ENCODE results near the gene AKR1E2.
"Not testable (repeated sequence)": the region's sequence is repeated elsewhere in the genome, so short reads cannot be mapped to it uniquely, and the experiment has no call there.

AKR1E2 gene

GRCh38 chr10:4809156-4809555 lies 16.9 kb upstream of the AKR1E2 start:
- FAIRE-seq (no peak), DNase-seq (ENCODE audit: insufficient read length, low spot score) (no peak)
- TF ChIP-seq POU2F2 (IDR thresholded peaks at IDR 0.05; ENCODE audit: low read depth, low read length) (no peak), POLR2A (IDR thresholded peaks at IDR 0.05; ENCODE audit: low read depth, low read length) (no peak), PAX5 (IDR thresholded peaks at IDR 0.05; ENCODE audit: insufficient read depth, low read length, severe bottlenecking) (no peak), TAF1 (IDR thresholded peaks at IDR 0.05; ENCODE audit: low read depth, low read length) (no peak), SPI1 (IDR thresholded peaks at IDR 0.05; ENCODE audit: low read depth, low read length) (no peak), POLR2AphosphoS5 (IDR thresholded peaks at IDR 0.05; ENCODE audit: low read depth, low read length) (no peak)

GRCh38 chr10:4810092-4810491 lies 15.9 kb upstream of the AKR1E2 start:
- TF ChIP-seq POU2F2 (IDR thresholded peaks at IDR 0.05; ENCODE audit: low read depth, low read length) (no peak), TAF1 (IDR thresholded peaks at IDR 0.05; ENCODE audit: low read depth, low read length) (no peak), PAX5 (IDR thresholded peaks at IDR 0.05; ENCODE audit: insufficient read depth, low read length, severe bottlenecking) (no peak), POLR2AphosphoS5 (IDR thresholded peaks at IDR 0.05; ENCODE audit: low read depth, low read length) (no peak), POLR2A (IDR thresholded peaks at IDR 0.05; ENCODE audit: low read depth, low read length) (no peak), SPI1 (IDR thresholded peaks at IDR 0.05; ENCODE audit: low read depth, low read length) (no peak)
- no peak for FAIRE-seq
- DNase-seq (ENCODE audit: insufficient read length, low spot score): no peak

GRCh38 chr10:4812046-4812445 lies 14.0 kb upstream of the AKR1E2 start:
- no peak for DNase-seq (ENCODE audit: insufficient read length, low spot score)
- TF ChIP-seq SPI1 (IDR thresholded peaks at IDR 0.05; ENCODE audit: low read depth, low read length) (no peak), POLR2AphosphoS5 (IDR thresholded peaks at IDR 0.05; ENCODE audit: low read depth, low read length) (no peak), TAF1 (IDR thresholded peaks at IDR 0.05; ENCODE audit: low read depth, low read length) (no peak), POLR2A (IDR thresholded peaks at IDR 0.05; ENCODE audit: low read depth, low read length) (no peak), PAX5 (IDR thresholded peaks at IDR 0.05; ENCODE audit: insufficient read depth, low read length, severe bottlenecking) (no peak), POU2F2 (IDR thresholded peaks at IDR 0.05; ENCODE audit: low read depth, low read length) (no peak)
- FAIRE-seq: no peak

- DNase-seq (ENCODE audit: insufficient read length, low spot score) (no peak), FAIRE-seq (no peak)
- no peak for TF ChIP-seq PAX5 (IDR thresholded peaks at IDR 0.05; ENCODE audit: insufficient read depth, low read length, severe bottlenecking)
- TF ChIP-seq SPI1 (IDR thresholded peaks at IDR 0.05; ENCODE audit: low read depth, low read length): no peak
- no peak for TF ChIP-seq POU2F2 (IDR thresholded peaks at IDR 0.05; ENCODE audit: low read depth, low read length)
- TF ChIP-seq POLR2A (IDR thresholded peaks at IDR 0.05; ENCODE audit: low read depth, low read length): no peak
- no peak for TF ChIP-seq TAF1 (IDR thresholded peaks at IDR 0.05; ENCODE audit: low read depth, low read length)
- TF ChIP-seq POLR2AphosphoS5 (IDR thresholded peaks at IDR 0.05; ENCODE audit: low read depth, low read length): no peak
These were observed 13.0 kb upstream of the AKR1E2 start for GRCh38 chr10:4813023-4813422.

- DNase-seq (ENCODE audit: insufficient read length, low spot score) (no peak), FAIRE-seq (no peak)
- TF ChIP-seq POLR2A (IDR thresholded peaks at IDR 0.05; ENCODE audit: low read depth, low read length) (no peak), PAX5 (IDR thresholded peaks at IDR 0.05; ENCODE audit: insufficient read depth, low read length, severe bottlenecking) (no peak), POU2F2 (IDR thresholded peaks at IDR 0.05; ENCODE audit: low read depth, low read length) (no peak), SPI1 (IDR thresholded peaks at IDR 0.05; ENCODE audit: low read depth, low read length) (no peak), TAF1 (IDR thresholded peaks at IDR 0.05; ENCODE audit: low read depth, low read length) (no peak)
These were observed 12.5 kb upstream of the AKR1E2 start for GRCh38 chr10:4813496-4813895.

- DNase-seq (ENCODE audit: insufficient read length, low spot score); FAIRE-seq: not testable (repeated sequence)
These were observed 10.3 kb upstream of the AKR1E2 start for GRCh38 chr10:4815646-4816180.

- FAIRE-seq (no peak), DNase-seq (ENCODE audit: insufficient read length, low spot score) (no peak)
- TF ChIP-seq POLR2A (IDR thresholded peaks at IDR 0.05; ENCODE audit: low read depth, low read length): no peak
- TF ChIP-seq SPI1 (IDR thresholded peaks at IDR 0.05; ENCODE audit: low read depth, low read length): no peak
- no peak for TF ChIP-seq PAX5 (IDR thresholded peaks at IDR 0.05; ENCODE audit: insufficient read depth, low read length, severe bottlenecking)
- no peak for TF ChIP-seq POU2F2 (IDR thresholded peaks at IDR 0.05; ENCODE audit: low read depth, low read length)
- TF ChIP-seq TAF1 (IDR thresholded peaks at IDR 0.05; ENCODE audit: low read depth, low read length): no peak
- TF ChIP-seq POLR2AphosphoS5 (IDR thresholded peaks at IDR 0.05; ENCODE audit: low read depth, low read length): no peak
These were observed 9.0 kb upstream of the AKR1E2 start for GRCh38 chr10:4816966-4817365.

- FAIRE-seq: no peak
These were observed 6.9 kb upstream of the AKR1E2 start for GRCh38 chr10:4819067-4819466.

GRCh38 chr10:4819707-4820106 lies 6.3 kb upstream of the AKR1E2 start:
- DNase-seq (ENCODE audit: insufficient read length, low spot score) (no peak), FAIRE-seq (no peak)
- TF ChIP-seq POLR2A (IDR thresholded peaks at IDR 0.05; ENCODE audit: low read depth, low read length) (no peak), POU2F2 (IDR thresholded peaks at IDR 0.05; ENCODE audit: low read depth, low read length) (no peak), PAX5 (IDR thresholded peaks at IDR 0.05; ENCODE audit: insufficient read depth, low read length, severe bottlenecking) (no peak), TAF1 (IDR thresholded peaks at IDR 0.05; ENCODE audit: low read depth, low read length) (no peak), POLR2AphosphoS5 (IDR thresholded peaks at IDR 0.05; ENCODE audit: low read depth, low read length) (no peak), SPI1 (IDR thresholded peaks at IDR 0.05; ENCODE audit: low read depth, low read length) (no peak)

More at GRCh38 chr10:4819067-4819466, 6.9 kb upstream of the AKR1E2 start:
- no peak for DNase-seq (ENCODE audit: insufficient read length, low spot score)
- no peak for TF ChIP-seq PAX5 (IDR thresholded peaks at IDR 0.05; ENCODE audit: insufficient read depth, low read length, severe bottlenecking)
- no peak for TF ChIP-seq POU2F2 (IDR thresholded peaks at IDR 0.05; ENCODE audit: low read depth, low read length)
- TF ChIP-seq SPI1 (IDR thresholded peaks at IDR 0.05; ENCODE audit: low read depth, low read length): no peak
- no peak for TF ChIP-seq TAF1 (IDR thresholded peaks at IDR 0.05; ENCODE audit: low read depth, low read length)
- TF ChIP-seq POLR2AphosphoS5 (IDR thresholded peaks at IDR 0.05; ENCODE audit: low read depth, low read length): no peak
- no peak for TF ChIP-seq POLR2A (IDR thresholded peaks at IDR 0.05; ENCODE audit: low read depth, low read length)

GRCh38 chr10:4820804-4821401 lies 5.1 kb upstream of the AKR1E2 start:
- no peak for FAIRE-seq
- no peak for DNase-seq (ENCODE audit: insufficient read length, low spot score)
- TF ChIP-seq POLR2A (IDR thresholded peaks at IDR 0.05; ENCODE audit: low read depth, low read length) (no peak), TAF1 (IDR thresholded peaks at IDR 0.05; ENCODE audit: low read depth, low read length) (no peak), SPI1 (IDR thresholded peaks at IDR 0.05; ENCODE audit: low read depth, low read length) (no peak), PAX5 (IDR thresholded peaks at IDR 0.05; ENCODE audit: insufficient read depth, low read length, severe bottlenecking) (no peak), POU2F2 (IDR thresholded peaks at IDR 0.05; ENCODE audit: low read depth, low read length) (no peak), POLR2AphosphoS5 (IDR thresholded peaks at IDR 0.05; ENCODE audit: low read depth, low read length) (no peak)

Data from GM12891 (cell line).